HG03442 (cell line): ENCODE measurements around the gene MSX1.

Experiments used
- ATAC-seq: cut with Tn5 transposase; IDR thresholded peaks from one replicate; pipeline ENCODE4 v1.9.1; 2021; ENCODE audit warnings: mild to moderate bottlenecking, moderate library complexity; ENCODE audit not compliant: unreplicated experiment

MSX1 gene

DNA sequence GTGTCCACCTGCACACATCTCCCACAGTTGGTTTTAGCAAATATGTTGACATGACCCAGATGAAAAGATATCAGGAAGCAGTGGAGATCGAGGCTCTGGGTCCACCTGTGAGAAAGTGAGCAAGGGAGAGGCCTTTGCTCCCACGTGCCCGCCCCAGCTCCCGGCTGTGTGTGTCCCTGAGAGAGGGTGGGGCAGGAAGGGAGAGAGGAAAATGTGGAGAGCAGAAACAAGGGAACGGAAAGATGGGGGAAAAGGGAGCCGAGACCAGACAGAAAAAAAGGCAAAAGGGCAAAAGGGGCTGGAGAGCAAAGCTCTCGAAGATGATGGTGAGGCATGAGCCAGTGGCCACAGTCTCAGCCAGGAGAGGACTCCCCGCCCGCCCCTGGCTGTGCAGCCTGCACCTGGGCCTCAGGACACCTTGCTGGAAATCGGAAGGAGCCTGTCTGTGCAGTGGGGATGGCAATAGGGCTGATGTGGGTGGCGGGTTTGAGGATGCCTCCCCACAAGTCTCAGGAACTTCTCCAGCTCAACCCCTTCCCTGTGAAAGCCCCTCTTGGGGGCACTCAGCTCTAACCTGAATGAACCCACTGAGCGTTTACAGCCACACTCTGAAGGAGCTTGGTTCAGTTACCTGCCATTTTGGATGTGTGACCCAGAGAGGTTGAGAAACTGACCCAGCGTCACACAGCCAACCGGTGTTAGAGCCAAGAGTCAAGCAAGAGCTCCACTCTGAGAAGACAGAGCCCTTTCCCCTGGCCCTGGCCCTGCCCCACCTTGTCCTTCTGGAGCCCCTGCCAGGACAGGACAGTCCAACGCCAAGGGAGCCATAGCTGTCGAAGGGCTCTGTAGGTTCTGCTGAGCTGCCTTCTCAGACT, 20.3 kb upstream of the MSX1 start:
- no peak for ATAC-seq

DNA sequence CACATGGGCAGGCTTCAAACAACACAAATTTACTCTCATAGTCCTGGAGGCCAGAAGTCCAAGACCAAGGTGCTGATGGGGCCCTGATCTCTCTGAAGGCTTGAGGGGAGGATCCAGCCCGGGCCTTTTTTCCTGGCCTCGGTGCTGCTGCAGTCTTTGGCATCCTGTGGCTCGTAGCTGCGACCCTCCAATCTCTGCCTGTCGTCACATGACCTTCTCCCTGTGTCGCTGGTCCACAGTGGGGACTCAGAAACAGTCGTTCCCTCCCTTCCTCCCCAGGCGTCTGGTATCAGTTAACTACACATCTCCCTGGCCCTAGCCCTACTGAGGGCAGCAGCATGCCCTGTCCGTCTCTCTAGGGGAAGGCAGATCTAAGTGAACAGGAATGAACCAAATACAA, 19.1 kb upstream of the MSX1 start:
- no peak for ATAC-seq

DNA sequence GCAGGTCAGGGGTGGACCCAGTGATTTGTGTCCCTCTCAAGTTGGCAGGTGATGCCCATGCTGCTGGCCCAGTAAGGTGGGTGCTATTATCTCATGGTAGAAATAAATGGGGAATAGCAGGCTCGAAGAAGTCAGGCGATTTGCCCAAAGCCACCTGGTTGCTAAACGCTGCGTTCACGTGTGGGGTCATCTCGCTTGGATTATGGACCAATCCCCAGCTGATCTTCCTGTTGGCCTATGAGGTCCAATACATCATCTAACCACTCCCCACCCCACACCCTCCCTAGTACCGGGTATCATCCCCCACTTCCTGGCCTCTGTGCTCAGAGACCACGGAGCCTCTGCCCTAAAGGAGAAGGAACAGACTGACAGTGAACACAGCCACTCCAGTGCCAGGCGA, 18.3 kb upstream of the MSX1 start:
- ATAC-seq: no peak

DNA sequence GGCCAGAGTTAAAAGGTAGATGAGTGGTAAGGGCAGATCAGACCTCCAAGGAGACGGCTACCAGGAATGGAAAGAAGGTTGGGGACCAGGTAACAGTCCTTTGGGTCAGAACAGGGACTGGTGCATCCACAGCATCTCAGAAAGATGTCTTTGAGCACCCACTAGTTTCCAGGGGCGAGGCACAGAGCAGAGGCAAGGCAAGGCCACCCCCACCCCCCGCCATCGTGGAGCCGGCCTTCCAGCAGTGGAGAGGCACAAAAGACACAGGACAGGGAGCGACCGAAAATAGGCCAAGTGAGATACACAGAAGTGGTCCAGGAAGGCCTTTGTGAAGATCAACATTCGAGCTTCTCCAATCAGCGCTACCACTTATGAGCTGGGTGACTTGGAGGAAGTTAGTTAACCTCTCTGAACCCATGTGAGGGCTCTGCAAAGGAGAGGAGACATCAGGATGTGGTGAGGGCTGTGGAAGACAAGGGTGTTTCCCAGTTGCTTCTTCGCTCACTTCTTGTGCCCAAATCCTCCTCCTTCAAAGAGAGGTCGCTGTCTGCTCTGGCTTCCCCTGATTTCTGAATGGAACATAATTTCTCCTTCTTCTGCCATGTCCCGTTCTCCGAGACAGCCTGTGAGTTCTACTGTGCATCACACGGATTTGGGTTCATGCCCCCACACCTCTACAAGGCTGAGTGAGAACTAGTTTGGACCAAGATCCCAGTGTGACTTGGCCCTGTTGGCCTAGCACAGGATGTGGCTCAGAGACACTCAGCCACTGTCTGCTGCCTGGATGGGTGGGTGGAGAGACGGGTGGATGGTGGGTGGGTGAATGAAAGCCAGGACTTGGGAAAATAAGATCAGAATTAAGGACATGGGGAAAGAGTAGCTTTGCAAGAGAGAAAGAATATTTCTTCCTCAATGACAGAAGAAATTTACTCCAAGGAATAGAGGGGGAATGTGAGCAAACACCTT, 16.7 kb upstream of the MSX1 start:
- no peak for ATAC-seq

DNA sequence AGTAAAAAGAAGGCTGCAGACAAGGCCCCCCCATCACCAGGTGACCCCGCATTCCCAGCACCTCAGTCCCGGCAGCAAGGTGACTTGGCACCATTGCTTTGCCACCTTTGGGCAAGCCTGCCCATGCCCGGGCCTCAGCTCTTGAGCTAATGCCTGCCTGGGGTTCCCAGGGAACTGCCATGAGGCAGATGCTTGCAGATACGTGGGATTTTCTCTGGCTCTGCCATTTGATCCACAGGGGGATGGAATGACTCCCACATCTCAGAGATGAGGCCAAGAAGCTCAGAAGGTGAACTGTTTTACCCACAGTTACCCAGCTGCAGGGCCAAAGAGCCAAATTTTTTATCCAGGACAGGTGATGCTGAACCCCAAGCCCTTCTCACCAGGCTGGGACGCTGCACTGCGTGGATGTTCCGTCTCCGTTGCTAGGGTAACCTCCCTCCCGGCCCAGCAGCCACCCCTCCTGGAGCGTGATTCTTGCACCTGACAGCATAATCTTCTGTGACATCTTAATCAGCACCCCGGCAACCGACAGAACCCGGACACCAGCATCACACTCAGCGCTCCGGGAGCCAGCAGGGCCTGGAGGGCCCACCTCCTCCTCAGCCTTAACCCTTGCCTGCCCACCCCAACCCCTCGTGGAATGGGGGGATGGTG, 15.7 kb upstream of the MSX1 start:
- ATAC-seq: no peak

DNA sequence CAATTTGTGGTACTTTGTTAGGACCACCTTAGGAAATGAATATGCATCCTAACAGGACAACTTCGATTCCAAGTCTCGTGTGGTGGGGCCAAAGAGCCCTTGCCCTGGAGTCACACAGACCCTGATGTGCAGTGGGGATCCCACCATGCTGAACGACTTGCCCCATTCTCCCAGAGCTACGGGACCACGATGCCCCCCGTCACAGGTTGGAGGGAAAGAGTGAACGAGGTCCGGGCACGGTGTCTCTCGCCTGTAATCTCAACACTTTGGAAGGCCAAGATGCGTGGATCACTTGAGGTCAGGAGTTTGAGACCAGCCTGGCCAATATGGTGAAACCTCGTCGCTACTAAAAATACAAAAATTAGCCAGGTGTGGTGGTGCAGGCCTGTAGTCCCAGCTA, 14.4 kb upstream of the MSX1 start:
- ATAC-seq: no peak

DNA sequence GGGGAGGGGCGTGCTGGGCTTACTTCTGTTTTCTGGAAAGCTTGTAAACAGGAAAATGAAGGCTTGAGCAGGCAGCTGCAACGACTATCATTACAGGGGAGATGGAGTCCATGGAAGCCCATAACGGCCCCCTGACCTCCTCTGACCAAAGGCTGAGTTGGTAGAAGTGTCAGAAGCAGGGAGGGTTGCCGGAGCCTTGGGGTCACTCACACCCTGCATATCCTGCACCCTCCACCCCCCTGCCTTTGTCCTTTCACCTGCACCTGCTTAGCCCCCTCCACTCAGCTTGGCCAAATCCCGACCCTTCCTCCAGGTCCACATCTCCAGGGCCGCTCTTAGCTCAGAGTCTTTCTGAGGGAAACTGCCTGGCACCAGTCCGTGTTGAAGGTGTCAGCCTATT, 12.5 kb upstream of the MSX1 start:
- ATAC-seq: no peak

DNA sequence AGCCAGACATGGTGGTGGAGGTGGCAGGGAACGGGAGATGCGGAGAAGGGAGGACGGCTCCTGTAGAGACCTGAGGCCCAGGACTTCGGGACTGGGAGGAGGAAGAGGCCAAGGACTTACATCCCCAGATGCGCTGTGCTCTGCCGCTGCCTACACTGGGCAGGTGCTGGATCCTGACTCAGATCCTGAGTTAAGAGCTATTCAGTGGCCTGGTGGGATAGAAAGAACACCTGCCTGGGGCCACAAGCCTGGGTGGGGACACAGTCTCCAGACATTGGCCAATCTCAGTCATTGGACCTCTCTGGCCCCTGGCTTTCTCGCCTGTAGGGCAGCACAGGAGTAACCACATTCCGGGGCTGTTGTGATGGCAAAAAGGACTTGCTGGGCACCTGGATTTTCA, 10.9 kb upstream of the MSX1 start:
- ATAC-seq: no peak

DNA sequence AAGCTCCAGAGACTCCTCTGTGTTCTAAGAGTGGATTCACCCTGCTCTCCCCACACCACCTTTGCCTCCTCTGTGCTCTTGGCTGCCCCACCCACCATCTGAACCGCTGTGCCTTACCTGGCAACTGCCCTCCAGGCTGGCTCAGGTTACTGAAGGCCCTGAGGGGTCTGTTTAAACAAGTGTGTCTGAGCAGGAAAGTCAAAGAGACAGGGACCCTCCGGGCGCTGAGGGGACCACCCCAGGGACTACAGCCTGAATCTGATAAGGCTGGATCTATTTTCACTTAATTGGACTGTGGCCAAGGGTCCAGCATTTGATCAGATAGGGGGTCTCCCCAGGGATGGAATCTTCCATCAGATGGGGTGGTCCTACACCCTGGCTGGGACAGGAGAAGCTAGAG, 10.4 kb upstream of the MSX1 start:
- no peak for ATAC-seq

DNA sequence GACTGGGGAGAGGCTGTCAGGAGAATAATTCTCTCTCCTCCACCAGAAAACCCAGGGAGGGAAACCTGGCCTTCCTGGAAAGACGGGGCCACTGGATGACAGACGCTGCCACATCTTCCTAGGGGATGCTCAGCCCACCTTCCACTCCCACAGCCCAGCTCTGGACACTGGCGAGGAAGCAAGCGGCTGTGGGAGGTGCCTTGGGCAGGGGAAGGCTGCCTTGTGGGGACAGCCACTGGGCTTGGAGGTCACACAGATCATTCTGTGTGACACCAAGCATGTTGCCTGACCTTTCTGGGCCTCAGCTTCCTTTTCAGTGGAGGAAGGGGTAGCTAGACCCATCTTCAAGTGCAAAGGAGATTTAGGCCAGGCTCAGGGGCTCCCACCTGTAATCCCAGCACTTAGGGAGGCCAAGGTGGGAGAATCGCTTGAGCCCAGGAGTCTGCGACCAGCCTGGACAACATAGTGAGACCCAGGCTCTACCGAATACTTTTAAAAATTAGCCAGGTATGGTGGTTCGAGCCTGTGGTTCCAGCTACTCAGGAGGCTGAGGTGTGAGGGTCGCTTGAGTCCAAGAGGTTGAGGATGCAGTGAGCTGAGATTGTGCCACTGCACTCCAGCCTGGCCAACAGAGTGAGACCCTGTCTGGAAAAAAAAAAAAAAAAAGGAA, 9.8 kb upstream of the MSX1 start:
- ATAC-seq: no peak

DNA sequence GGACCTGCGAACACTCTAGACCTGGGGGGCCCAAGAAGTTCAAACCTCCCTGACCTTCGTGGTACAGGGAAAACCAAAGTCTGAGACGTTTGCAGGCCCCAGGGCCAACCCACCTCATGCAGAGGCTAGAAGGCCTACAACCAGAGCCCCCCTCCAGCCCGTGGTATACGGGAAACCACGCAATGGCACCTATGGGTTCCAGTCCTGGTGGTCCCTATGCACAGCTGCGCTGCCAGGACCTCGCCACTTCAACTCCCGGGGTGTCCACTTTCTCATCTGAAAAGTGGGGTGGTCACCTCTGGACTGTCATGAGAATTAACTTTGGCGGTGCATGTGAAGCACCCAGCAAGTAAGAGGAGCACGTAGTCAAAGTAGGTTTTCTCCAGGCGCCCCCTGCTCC, 8.4 kb upstream of the MSX1 start:
- no peak for ATAC-seq

DNA sequence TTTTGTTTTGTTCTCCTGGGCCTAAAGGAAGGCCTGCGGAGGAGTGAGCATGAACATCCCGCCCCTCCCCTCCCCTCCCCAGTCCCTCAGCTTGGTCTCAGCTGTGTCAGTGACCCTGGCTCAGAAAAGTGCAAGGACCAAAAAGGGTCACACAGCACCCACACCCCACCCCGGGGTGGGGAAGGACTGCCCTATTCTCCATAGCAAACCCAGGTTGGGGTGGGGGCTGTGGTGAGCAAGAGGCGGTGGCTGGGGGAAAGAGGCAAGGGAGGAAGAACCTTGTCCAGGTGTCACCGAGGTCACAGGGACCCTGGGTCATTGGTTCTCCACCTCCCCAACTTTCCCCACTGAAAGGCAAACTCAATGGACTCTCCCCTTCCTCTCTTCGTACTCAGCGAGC, 7.6 kb upstream of the MSX1 start:
- ATAC-seq: no peak

DNA sequence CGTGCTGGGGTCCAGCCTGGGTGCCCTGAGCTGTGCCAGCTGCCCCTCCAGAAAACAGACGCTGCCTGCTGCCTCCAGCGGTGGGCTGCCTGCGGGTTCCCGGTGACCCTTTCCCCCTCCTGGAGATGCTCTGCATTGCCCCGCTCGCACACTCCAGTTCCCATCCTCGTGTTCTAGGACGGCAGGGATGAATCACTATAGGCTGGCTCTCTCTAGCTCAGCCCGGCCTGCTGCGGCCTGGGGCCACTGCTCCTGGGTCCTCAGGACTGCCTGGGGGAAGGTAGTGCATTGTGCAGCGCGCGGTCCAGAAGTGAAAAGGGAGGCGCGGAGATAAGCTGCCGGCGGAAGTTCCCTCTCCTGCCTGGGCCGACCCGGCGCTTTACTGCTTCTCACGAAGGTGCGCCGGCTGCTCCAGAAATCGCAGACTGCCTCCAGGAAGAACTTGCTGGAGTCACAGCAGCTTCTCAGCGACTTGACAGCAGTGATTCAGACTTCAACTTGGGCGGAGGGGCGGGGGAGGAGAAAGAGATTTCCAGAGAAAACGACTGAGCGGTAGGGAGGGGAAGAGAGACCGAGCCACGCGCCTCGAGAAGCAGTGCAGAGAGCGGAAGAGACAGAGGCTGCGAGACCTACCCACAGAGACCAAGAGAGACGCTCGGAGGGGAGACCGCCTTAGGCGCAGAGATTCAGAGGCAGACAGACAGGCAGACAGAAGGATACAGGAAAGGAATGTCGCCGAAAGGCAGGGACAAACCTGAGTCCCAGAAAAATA, 6.7 kb upstream of the MSX1 start:
- peak; percentile 53 for ATAC-seq

DNA sequence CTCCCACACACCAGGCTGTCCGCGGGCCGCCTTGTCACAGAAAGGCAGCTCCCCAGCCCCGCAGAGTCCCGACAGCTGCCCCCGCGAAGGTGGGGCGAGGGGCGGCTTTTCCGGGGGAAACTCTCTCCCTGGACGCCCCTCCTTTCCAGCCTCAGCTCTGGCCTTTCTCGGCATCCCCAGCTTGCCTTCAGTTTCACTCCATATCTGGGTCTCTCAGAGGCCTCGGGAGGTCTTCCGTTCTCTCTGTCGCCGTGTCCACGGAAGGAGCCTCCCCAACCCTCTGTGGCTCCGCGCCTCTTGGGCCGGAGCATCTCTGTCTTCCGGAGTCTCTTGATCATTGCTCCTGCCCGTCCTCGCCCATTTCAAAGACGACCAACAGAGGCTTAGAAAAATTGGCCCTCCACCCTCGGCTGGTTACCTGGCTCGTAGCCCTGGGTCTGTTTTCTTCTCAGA, 6.1 kb upstream of the MSX1 start:
- peak; percentile 37 for ATAC-seq

DNA sequence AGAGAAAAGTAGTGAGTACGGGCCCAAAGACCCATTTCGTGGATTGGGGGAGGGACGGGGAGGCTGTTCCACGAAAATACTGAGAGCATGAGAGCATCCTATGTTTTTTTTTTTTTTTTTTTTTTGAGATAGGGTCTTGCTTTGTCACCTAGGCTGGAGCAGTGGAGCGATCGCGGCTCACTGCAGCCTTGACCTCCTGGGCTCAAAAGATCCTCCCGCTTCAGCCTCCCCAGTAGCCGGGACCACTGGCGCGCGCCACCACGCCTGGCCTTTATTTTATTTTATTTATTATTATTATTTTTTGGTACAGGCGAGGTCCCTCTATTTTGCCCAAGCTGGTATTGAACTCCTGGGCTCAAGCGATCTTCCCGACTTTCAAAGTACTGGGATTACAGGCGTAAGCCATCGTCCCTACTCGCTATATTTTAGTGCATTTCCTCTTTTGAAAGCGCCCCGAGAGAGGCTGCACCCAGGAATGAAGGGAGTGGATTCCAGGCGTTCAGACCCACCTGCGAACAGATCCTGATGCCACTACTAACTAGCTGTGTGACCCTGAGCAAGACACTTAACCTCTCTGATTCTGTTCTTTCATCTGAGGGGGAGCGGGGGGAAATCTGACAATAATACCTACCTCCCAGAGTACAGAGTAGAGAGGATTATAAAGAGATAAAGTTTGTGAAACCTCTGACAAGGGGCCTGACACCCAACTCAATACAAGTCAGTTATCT, 5.4 kb upstream of the MSX1 start:
- no peak for ATAC-seq

DNA sequence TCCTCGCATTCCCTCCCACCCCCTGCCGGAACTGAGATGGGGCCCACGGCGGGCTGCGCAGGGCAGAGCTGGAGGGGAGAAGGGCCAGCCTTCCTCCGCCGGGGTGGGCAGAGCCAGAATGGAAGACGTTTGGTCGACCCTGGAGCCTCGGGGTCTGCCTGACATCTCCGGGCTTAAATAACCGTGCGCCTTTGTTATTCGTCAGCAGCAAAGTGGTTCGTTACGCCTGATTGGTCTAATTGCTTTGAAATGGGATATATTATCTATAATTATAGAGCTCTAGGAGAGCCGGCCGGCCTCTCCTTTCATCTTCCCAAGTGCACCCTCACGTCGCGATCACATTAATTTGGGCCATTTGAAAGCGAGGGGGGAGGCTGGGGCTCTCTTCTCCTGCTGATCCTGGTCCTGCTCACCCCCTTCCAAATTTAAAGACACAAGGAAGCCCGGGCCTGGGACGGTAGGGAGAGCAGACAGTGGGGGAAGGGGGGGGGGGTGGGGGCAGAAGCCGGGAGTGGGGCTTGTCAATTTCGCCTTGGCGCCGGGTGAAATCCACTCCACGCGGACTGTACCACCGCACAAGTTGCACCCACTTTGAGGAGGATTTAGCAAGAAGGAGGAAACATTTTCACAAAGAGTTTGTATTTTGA, 4.7 kb upstream of the MSX1 start:
- ATAC-seq: no peak

DNA sequence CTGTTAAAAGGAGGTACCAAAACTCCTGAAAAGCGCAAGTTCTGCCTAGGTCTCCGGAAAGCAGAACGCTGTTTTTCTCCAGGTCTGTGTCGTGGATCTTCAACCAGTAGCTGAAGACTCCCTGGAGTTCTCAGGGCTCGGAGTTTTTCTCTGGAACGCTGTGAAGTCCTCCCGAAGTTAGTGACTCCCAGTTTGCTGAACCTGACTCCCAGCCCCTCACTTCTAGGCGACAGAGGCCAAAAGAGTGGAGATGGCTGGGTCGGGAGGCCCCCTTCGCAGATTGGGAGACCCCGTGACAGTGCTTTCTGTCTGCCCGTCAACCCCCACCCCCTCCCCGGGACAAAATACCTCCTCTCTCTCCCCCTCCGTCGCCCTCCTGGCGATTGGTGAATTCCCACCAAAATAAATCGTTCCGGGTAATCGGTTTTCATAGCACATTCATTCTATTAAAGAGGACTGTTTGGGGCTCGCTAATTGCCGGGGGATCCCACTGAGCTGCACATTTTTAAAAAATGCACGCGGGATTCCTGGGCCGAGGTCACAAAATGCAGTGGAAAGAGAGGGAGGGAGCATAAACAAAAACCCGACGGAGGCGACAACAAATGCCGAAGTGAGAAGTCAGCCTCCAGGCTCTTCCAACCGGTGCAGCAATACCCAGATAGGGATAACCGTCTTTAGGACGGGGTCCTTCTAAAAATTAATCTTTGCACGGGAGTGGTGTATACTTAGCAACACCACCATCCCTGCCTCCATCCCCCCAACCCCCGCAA, 4.0 kb upstream of the MSX1 start:
- no peak for ATAC-seq
